Stimulated activated naive B cell treated with anti-CD40 and anti-IgM and Interleukin-4, amounts not matched to agents 10 μg/mL and 1 μg/mL and 100 μg/mL, for 72 hours (primary cell): ENCODE data around the gene KLHL12.
A peak's percentile ranks its signal among the peaks of the same experiment; 100 is the strongest.

Experiments used
- ATAC-seq, 2 donors: fragments of 150-1000 bp; cut with Tn5 transposase; replicated peaks; 2 replicates each; pipeline ENCODE4 v1.10.0; 2021; ENCODE audit warnings: moderate library complexity in 1 of 2
- DNase-seq: peaks from one replicate; pipeline ENCODE4 v3.0.0; 2021
- H3K27ac Mint-ChIP-seq: one replicate; pipeline ENCODE4 v1.8.0; 2022; ENCODE audit warnings: mild to moderate bottlenecking, mixed read lengths
- H3K27me3 Mint-ChIP-seq, 2 donors: one replicate each; pipeline ENCODE4 v1.8.0; 2022; ENCODE audit warnings: mixed read lengths in 2 of 2
- H3K36me3 Mint-ChIP-seq, 2 donors: one replicate each; pipeline ENCODE4 v1.8.0; 2022; ENCODE audit warnings: mixed read lengths in 2 of 2, mild to moderate bottlenecking in 1 of 2
- H3K4me1 Mint-ChIP-seq, 2 donors: one replicate each; pipeline ENCODE4 v1.8.0; 2022; ENCODE audit warnings: mixed read lengths in 2 of 2, mild to moderate bottlenecking in 1 of 2
- H3K4me3 Mint-ChIP-seq, 2 donors: one replicate each; pipeline ENCODE4 v1.8.0; 2022; ENCODE audit warnings: mild to moderate bottlenecking in 2 of 2, mixed read lengths in 2 of 2, moderate library complexity in 1 of 2
- H3K9me3 Mint-ChIP-seq, 2 donors: one replicate each; pipeline ENCODE4 v1.8.0; 2022; ENCODE audit warnings: mixed read lengths in 2 of 2, mild to moderate bottlenecking in 1 of 2

The KLHL12 gene

GRCh38 chr1:202926581-202927491 lies at the start of gene KLHL12:
Gene KLHL12 (minus strand): TSS chr1:202927234. CDS start chr1:202925162, 2,072 bp downstream.
- Mint-ChIP-seq H3K27me3 (no peaks in the 10 kb centered on the region), H3K27ac (peak within 1 kb of the TSS; percentile 96), H3K4me1 (peaks cover 7 to 26% of the 10 kb centered on the region in 2 donors), H3K9me3 (no peaks in the 10 kb centered on the region), H3K36me3 (peaks cover 7 to 10% of the 10 kb centered on the region in 2 donors), H3K4me3 (peak within 1 kb of the TSS; percentile 94 to 95)
- DNase-seq (peak; percentile 94), ATAC-seq (peak; percentile 96 to 97)

DNA sequence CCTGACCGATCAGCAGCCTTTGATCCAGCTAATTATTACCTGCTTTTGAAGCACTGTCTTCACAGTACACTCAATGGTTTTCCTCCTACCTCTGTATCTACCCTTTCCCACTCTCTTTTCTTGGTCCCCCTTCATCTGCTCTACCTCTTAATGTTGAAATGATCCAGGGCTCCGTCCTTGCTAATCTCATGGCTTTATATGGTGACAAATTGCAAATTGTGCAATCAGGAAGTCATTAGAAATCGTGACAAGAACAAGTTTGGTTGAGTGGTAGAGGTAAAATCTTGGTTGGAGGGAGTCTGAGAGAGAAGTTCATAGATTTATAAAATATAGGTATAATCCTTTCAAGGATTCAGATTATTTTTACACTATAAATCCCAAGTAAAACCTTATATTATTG lies 49.6 kb upstream of the KLHL12 start:
- no peak overlapping the region for H3K27ac Mint-ChIP-seq
- no peaks in the 10 kb centered on the region for H3K36me3 Mint-ChIP-seq
- peaks cover 7 to 11% of the 10 kb centered on the region in 2 donors for H3K27me3 Mint-ChIP-seq
- no peak for ATAC-seq
- no peaks in the 10 kb centered on the region for H3K9me3 Mint-ChIP-seq
- no peak overlapping the region for H3K4me3 Mint-ChIP-seq
- H3K4me1 Mint-ChIP-seq = peaks cover 0 to 7% of the 10 kb centered on the region in 2 donors
- no peak for DNase-seq

GRCh38 chr1:202974856-202975255 lies 47.8 kb upstream of the KLHL12 start:
- Mint-ChIP-seq H3K27ac (no peak overlapping the region), H3K9me3 (no peaks in the 10 kb centered on the region), H3K27me3 (peaks cover 7 to 11% of the 10 kb centered on the region in 2 donors), H3K4me1 (peaks cover 0 to 12% of the 10 kb centered on the region in 2 donors), H3K36me3 (no peaks in the 10 kb centered on the region), H3K4me3 (no peak overlapping the region)
- no peak for DNase-seq
- no peak for ATAC-seq

- Mint-ChIP-seq H3K36me3 (no peaks in the 10 kb centered on the region), H3K9me3 (no peaks in the 10 kb centered on the region), H3K27me3 (peaks cover 4 to 7% of the 10 kb centered on the region in 2 donors), H3K27ac (no peak overlapping the region), H3K4me3 (no peak overlapping the region), H3K4me1 (peaks cover 13 to 35% of the 10 kb centered on the region in 2 donors)
- ATAC-seq = no peak
- no peak for DNase-seq
Measured at GRCh38 chr1:202972046-202972445, 45.0 kb upstream of the KLHL12 start.

- peaks cover 27 to 49% of the 10 kb centered on the region in 2 donors for H3K4me1 Mint-ChIP-seq
- DNase-seq (peak; percentile 50), ATAC-seq (peak; percentile 81 to 82)
- H3K4me3 Mint-ChIP-seq = peak overlapping the region; percentile 32 to 41
- H3K9me3 Mint-ChIP-seq = no peaks in the 10 kb centered on the region
- no peaks in the 10 kb centered on the region for H3K27me3 Mint-ChIP-seq
- H3K36me3 Mint-ChIP-seq = peaks cover 7 to 8% of the 10 kb centered on the region in 2 donors
- H3K27ac Mint-ChIP-seq = peak overlapping the region; percentile 77
Measured at GRCh38 chr1:202968895-202969295, 41.9 kb upstream of the KLHL12 start.

GRCh38 chr1:202968351-202968750 lies 41.3 kb upstream of the KLHL12 start:
- H3K4me3 Mint-ChIP-seq = peak overlapping the region in 1 of 2 donors; percentile 91
- no peak overlapping the region for H3K27ac Mint-ChIP-seq

DNA sequence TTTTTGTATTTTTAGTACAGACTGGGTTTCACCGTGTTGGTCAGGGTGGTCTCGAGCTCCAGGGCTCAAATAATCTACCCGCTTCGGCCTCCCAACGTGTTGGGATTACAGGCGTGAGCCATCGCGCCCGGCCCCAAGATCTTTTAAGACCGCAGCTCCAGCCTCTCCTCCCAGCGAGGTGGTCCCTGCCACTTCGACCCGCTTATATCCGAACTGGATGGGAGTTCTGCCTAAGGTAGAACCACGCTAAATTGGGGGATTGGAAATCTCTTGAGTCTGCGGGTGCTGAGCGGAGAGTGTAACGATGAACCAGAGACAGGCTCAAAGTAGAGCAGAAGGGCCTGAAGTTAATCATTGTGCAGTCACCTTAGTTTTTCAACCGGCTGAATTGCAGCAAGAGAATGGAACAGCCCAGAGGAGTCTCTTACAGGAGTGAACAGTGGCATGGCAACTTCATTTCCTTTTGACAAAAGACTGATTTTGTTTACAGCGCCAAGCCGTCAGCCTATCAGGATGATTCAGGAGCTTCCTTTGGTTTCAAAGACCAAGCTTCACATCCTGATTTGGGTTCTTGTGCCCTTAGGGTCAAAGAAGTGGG lies 40.7 kb upstream of the KLHL12 start:
- H3K36me3 Mint-ChIP-seq = peaks cover 12 to 16% of the 10 kb centered on the region in 2 donors

More at GRCh38 chr1:202968351-202968750, 41.3 kb upstream of the KLHL12 start:
- Mint-ChIP-seq H3K36me3 (peaks cover 10 to 13% of the 10 kb centered on the region in 2 donors), H3K9me3 (no peaks in the 10 kb centered on the region), H3K4me1 (peaks cover 27 to 49% of the 10 kb centered on the region in 2 donors), H3K27me3 (no peaks in the 10 kb centered on the region)
- DNase-seq (no peak), ATAC-seq (no peak)

GRCh38 chr1:202966006-202966898 lies 39.2 kb upstream of the KLHL12 start:
- ATAC-seq (no peak), DNase-seq (no peak)
- H3K4me3 Mint-ChIP-seq = peak overlapping the region; percentile 84 to 91
- H3K27ac Mint-ChIP-seq = peak overlapping the region; percentile 86
- H3K36me3 Mint-ChIP-seq = peaks cover 19 to 30% of the 10 kb centered on the region in 2 donors
- no peaks in the 10 kb centered on the region for H3K9me3 Mint-ChIP-seq
- peaks cover 27 to 49% of the 10 kb centered on the region in 2 donors for H3K4me1 Mint-ChIP-seq
- H3K27me3 Mint-ChIP-seq = no peaks in the 10 kb centered on the region

More for the DNA sequence above, 40.7 kb upstream of the KLHL12 start:
- Mint-ChIP-seq H3K4me3 (peak overlapping the region; percentile 85 to 91), H3K27ac (peak overlapping the region; percentile 82), H3K4me1 (peaks cover 27 to 49% of the 10 kb centered on the region in 2 donors), H3K9me3 (no peaks in the 10 kb centered on the region), H3K27me3 (no peaks in the 10 kb centered on the region)
- ATAC-seq (peak; percentile 31 to 41), DNase-seq (peak; percentile 10)

DNA sequence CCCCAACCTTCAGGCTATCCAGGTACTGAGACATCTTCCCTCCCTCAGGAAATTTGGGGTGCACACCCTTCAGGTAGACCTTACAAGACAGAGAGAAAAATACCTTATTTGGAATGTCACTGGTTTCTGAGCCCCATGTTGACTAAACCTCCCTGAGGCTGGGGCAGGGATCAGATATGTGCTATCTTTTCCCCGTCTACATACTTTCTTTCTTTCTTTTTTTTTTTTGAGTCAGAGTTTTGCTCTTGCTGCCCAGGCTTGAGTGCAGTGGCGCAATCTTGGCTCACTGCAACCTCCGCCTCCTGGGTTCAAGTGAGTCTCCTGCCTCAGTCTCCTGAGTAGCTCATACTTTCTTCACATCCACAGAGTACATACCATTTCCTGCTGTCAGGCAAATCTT lies 38.4 kb upstream of the KLHL12 start:
- no peaks in the 10 kb centered on the region for H3K9me3 Mint-ChIP-seq
- no peaks in the 10 kb centered on the region for H3K27me3 Mint-ChIP-seq
- H3K36me3 Mint-ChIP-seq = peaks cover 19 to 33% of the 10 kb centered on the region in 2 donors
- DNase-seq = no peak
- peaks cover 27 to 47% of the 10 kb centered on the region in 2 donors for H3K4me1 Mint-ChIP-seq
- ATAC-seq = no peak
- peak overlapping the region in 1 of 2 donors; percentile 91 for H3K4me3 Mint-ChIP-seq
- no peak overlapping the region for H3K27ac Mint-ChIP-seq

GRCh38 chr1:202964791-202965410 lies 37.9 kb upstream of the KLHL12 start:
- H3K9me3 Mint-ChIP-seq = no peaks in the 10 kb centered on the region
- DNase-seq = no peak
- H3K36me3 Mint-ChIP-seq = peaks cover 19 to 33% of the 10 kb centered on the region in 2 donors
- H3K4me1 Mint-ChIP-seq = peaks cover 27 to 43% of the 10 kb centered on the region in 2 donors
- ATAC-seq = no peak
- H3K4me3 Mint-ChIP-seq = no peak overlapping the region
- no peak overlapping the region for H3K27ac Mint-ChIP-seq
- no peaks in the 10 kb centered on the region for H3K27me3 Mint-ChIP-seq

GRCh38 chr1:202961220-202961880 lies 34.3 kb upstream of the KLHL12 start:
- no peaks in the 10 kb centered on the region for H3K27me3 Mint-ChIP-seq
- peaks cover 19 to 35% of the 10 kb centered on the region in 2 donors for H3K36me3 Mint-ChIP-seq
- H3K27ac Mint-ChIP-seq = no peak overlapping the region
- H3K4me1 Mint-ChIP-seq = peaks cover 17 to 28% of the 10 kb centered on the region in 2 donors
- H3K4me3 Mint-ChIP-seq = no peak overlapping the region
- no peaks in the 10 kb centered on the region for H3K9me3 Mint-ChIP-seq
- DNase-seq (no peak), ATAC-seq (no peak)

- Mint-ChIP-seq H3K9me3 (no peaks in the 10 kb centered on the region), H3K4me3 (no peak overlapping the region), H3K4me1 (peaks cover 15 to 28% of the 10 kb centered on the region in 2 donors), H3K36me3 (peaks cover 13 to 34% of the 10 kb centered on the region in 2 donors), H3K27ac (no peak overlapping the region), H3K27me3 (no peaks in the 10 kb centered on the region)
- DNase-seq (no peak), ATAC-seq (no peak)
Measured at GRCh38 chr1:202959276-202959620, 32.2 kb upstream of the KLHL12 start.
